Stomach (tissue), 9 donors: ENCODE data around the gene TRAK1. TPM values are rescaled to one million over a fixed set of nuclear protein-coding genes. Genes with fewer than 3 reads are reported as not detected.

Experiments used
- DNase-seq, 2 donors: peaks; one replicate each; pipeline versions ENCODE4 v3.0.0 to v3.0.0-alpha.2; 2013 to 2019
- H3K27ac ChIP-seq, 5 donors: fragments of 200-600 bp in 4 of 5; sonication (generic) in 4 of 5; one replicate each; pipeline ENCODE4 v1.5.1; 2013 to 2019; ENCODE audit warnings: mild to moderate bottlenecking in 1 of 5, moderate library complexity in 1 of 5
- H3K27me3 ChIP-seq, 3 donors: fragments of 200-600 bp; sonication (generic); one replicate each; pipeline ENCODE4 v1.5.1; 2017 to 2019; ENCODE audit warnings: mixed run types in 1 of 3
- H3K36me3 ChIP-seq, 4 donors: fragments of 200-600 bp; sonication (generic); 1 replicate in 3 of 4; 2 replicates in 1 of 4; pipeline ENCODE4 v1.5.1; 2016 to 2019
- H3K4me1 ChIP-seq, 4 donors: fragments of 200-600 bp; sonication (generic); one replicate each; pipeline ENCODE4 v1.5.1; 2016 to 2019
- H3K4me3 ChIP-seq, 4 donors: fragments of 200-600 bp; sonication (generic) in 3 of 4; one replicate each; pipeline ENCODE4 v1.5.1; 2016 to 2019; ENCODE audit warnings: mild to moderate bottlenecking in 1 of 4
- H3K9me3 ChIP-seq, 4 donors: fragments of 200-600 bp; sonication (generic); one replicate each; pipeline ENCODE4 v1.5.1; 2016 to 2019
- CTCF ChIP-seq, 7 experiments: fragments of 450-650 bp in 4 of 7; fragments of 200-600 bp in 3 of 7; sonication (generic) in 3 of 7; IDR thresholded peaks; one replicate each; pipeline ENCODE4 v1.5.1; 2016 to 2019; ENCODE audit warnings: antibody characterized with exemption in 7 of 7, control low read depth in 2 of 7, mild to moderate bottlenecking in 1 of 7
- EP300 ChIP-seq: sonication (generic); formaldehyde crosslinking; IDR thresholded peaks from one replicate; pipeline ENCODE4 v1.6.1; 2017; ENCODE audit warnings: antibody characterized with exemption
- POLR2A ChIP-seq, 4 donors: fragments of 450-650 bp; IDR thresholded peaks; one replicate each; pipeline ENCODE4 v1.6.1; 2016; ENCODE audit warnings: antibody characterized with exemption in 4 of 4, control low read depth in 2 of 4, mild to moderate bottlenecking in 1 of 4, moderate library complexity in 1 of 4
- POLR2AphosphoS5 ChIP-seq, 3 donors: sonication (generic); formaldehyde crosslinking; IDR thresholded peaks; one replicate each; pipeline ENCODE4 v1.6.1; 2016; ENCODE audit warnings: antibody characterized with exemption in 3 of 3
- WGBS, 5 donors: extraction: QIAGEN DNeasy Blood & Tissue Kit in 3 of 5; methylation state at CpG; one replicate each; pipeline versions ENCODE4 v1.1.5 to v1.1.7; 2013 to 2018; 5-methylcytosine and 5-hydroxymethylcytosine counted together
- intact Hi-C: fragments of 100-400 bp; cut with DNase I; formaldehyde crosslinking; loops from one replicate; pipeline ENCODE4 v1.15.1; 2023; ENCODE audit warnings: low total_unique reads
- polyA plus RNA-seq, 3 donors: library from polyadenylated mRNA; stranded (reverse); fragments of 200-250 nt; gene quantifications; one replicate each; pipeline ENCODE4 v1.2.3, GENCODE V29; 2013
- total RNA-seq, 5 donors: library from RNA; depleted of rRNA; stranded (reverse); fragments of >200 nt; gene quantifications; one replicate each; pipeline versions ENCODE4 v1.1.0 to v1.2.3, GENCODE V29; 2014 to 2016
- donor health status: healthy with polysubstance abuse.
- donor health status: Bipolar disorder and iron deficiency.
- donor health status: healthy.

Gene TRAK1
- total and polyA plus RNA-seq, 8 donors, result 17.2 to 328 (median 86.0) TPM

GRCh38 chr3:42265059-42265991, 174.2 kb downstream of the TRAK1 start:
- Histone ChIP-seq H3K4me3 (peak overlapping the region in 2 of 4 donors; percentile 12 to 19), H3K27me3 (peaks cover 25 to 95% (median 40%) of the 10 kb centered on the region in 3 donors)

GRCh38 chr3:42266085-42266484, 174.9 kb downstream of the TRAK1 start, which contains the start of gene CCK:
TSS of gene CCK (minus strand) at chr3:42266185. CDS start at chr3:42263630, 2,555 bp downstream.
- TF ChIP-seq POLR2AphosphoS5 (IDR thresholded peaks at IDR 0.05), result no peak
- TF ChIP-seq POLR2A (IDR thresholded peaks at IDR 0.05), result no peak
- no peak for TF ChIP-seq CTCF (IDR thresholded peaks at IDR 0.05)
- TF ChIP-seq EP300, result no peak
- no peak for DNase-seq
- Histone ChIP-seq H3K9me3 (peaks cover 0 to 18% (median 0%) of the 10 kb centered on the region in 4 donors), H3K36me3 (no peaks in the 10 kb centered on the region), H3K4me3 (peak within 1 kb of the TSS in 1 of 4 donors; percentile 19), H3K4me1 (peaks cover 5 to 30% (median 21%) of the 10 kb centered on the region in 4 donors), H3K27me3 (peaks cover 25 to 95% (median 40%) of the 10 kb centered on the region in 3 donors), H3K27ac (no peak within 1 kb of the TSS)
- WGBS, 5 donors, result 34 to 44% (median 37%) methylated on average over 16 of the region's 16 CpGs
- intact Hi-C loops, result no loop called here

More at GRCh38 chr3:42265059-42265991, 174.2 kb downstream of the TRAK1 start:
- Histone ChIP-seq H3K27ac (no peak overlapping the region), H3K4me1 (peaks cover 5 to 30% (median 21%) of the 10 kb centered on the region in 4 donors), H3K9me3 (peaks cover 0 to 11% (median 0%) of the 10 kb centered on the region in 4 donors), H3K36me3 (no peaks in the 10 kb centered on the region)
- peak in 1 of 2 donors; percentile 21 for DNase-seq
- intact Hi-C loops, result no loop called here
- WGBS, 5 donors, result 10 to 19% (median 13%) methylated on average over 36 to 60 of the region's 60 CpGs
- no peak for TF ChIP-seq POLR2AphosphoS5 (IDR thresholded peaks at IDR 0.05)
- TF ChIP-seq CTCF (IDR thresholded peaks at IDR 0.05), result no peak
- TF ChIP-seq POLR2A (IDR thresholded peaks at IDR 0.05), result no peak
- TF ChIP-seq EP300, result no peak

- no peaks in the 10 kb centered on the region for H3K36me3 ChIP-seq
- H3K27ac ChIP-seq, result no peak overlapping the region
- intact Hi-C loops, result no loop called here
- H3K4me1 ChIP-seq, result peaks cover 5 to 30% (median 20%) of the 10 kb centered on the region in 4 donors
- WGBS, 5 donors, result 87 to 91% (median 87%) methylated on average over 6 of the region's 6 CpGs
- H3K4me3 ChIP-seq, result no peak overlapping the region
- DNase-seq, result no peak
- peaks cover 25 to 80% (median 38%) of the 10 kb centered on the region in 3 donors for H3K27me3 ChIP-seq
- TF ChIP-seq POLR2A (IDR thresholded peaks at IDR 0.05) (no peak), CTCF (IDR thresholded peaks at IDR 0.05) (no peak), EP300 (no peak), POLR2AphosphoS5 (IDR thresholded peaks at IDR 0.05) (no peak)
- peaks cover 0 to 27% (median 0%) of the 10 kb centered on the region in 4 donors for H3K9me3 ChIP-seq
These were observed 176.7 kb downstream of the TRAK1 start for GRCh38 chr3:42267878-42268277.

- H3K27me3 ChIP-seq, result peaks cover 11 to 62% (median 20%) of the 10 kb centered on the region in 3 donors
- intact Hi-C loops, result no loop called here
- no peak overlapping the region for H3K4me3 ChIP-seq
- H3K9me3 ChIP-seq, result peaks cover 0 to 24% (median 0%) of the 10 kb centered on the region in 4 donors
- H3K36me3 ChIP-seq, result no peaks in the 10 kb centered on the region
- no peak overlapping the region for H3K27ac ChIP-seq
- DNase-seq, result no peak
- WGBS, 5 donors, result 82 to 89% (median 87%) methylated on average over 7 of the region's 7 CpGs
- TF ChIP-seq CTCF (IDR thresholded peaks at IDR 0.05) (no peak), POLR2A (IDR thresholded peaks at IDR 0.05) (no peak), POLR2AphosphoS5 (IDR thresholded peaks at IDR 0.05) (no peak), EP300 (no peak)
- peaks cover 0 to 14% (median 7%) of the 10 kb centered on the region in 4 donors for H3K4me1 ChIP-seq
These were observed 178.5 kb downstream of the TRAK1 start for GRCh38 chr3:42269647-42270046.
